HepG2 (cell line): ENCODE results near the gene MEG3. TPM values are rescaled to one million over a fixed set of nuclear protein-coding genes. Genes with fewer than 3 reads are reported as not detected.

Experiments used
- ATAC-seq: fragments of 200-7000 bp; cut with Tn5 transposase; 3 replicates; pipeline ENCODE4 v1.9.1; 2020; ENCODE audit warnings: mild to moderate bottlenecking, moderate library complexity
- BruUV-seq: library from RNA; stranded (reverse); fragments of 400-500 nt; replicated peaks from 2 replicates; lab custom pipeline; 2021; lab: Mats Ljungman, UMichigan
- CTCF ChIA-PET: fragments of 300-600 bp; formaldehyde crosslinking; extraction: SDS; loops from one replicate; lab custom pipeline; 2021; ENCODE audit warnings: low total read pairs, inconsistent platforms, low intra/inter-chr PET ratio; lab: Yijun Ruan, JAX
- POLR2A ChIA-PET: fragments of 350-600 bp; sonication (Branson Sonifier 250); formaldehyde crosslinking; loops from one replicate; lab custom pipeline; 2020; ENCODE audit warnings: antibody characterized with exemption, inconsistent platforms; lab: Yijun Ruan, JAX
- DNase-seq: peaks from one replicate; pipeline ENCODE4 v3.0.0-alpha.2; 2015; ENCODE audit warnings: low spot score
- FAIRE-seq: peaks from 3 replicates; lab custom pipeline; 2011; peaks lifted over from hg19 to GRCh38; lab: Jason Lieb, UNC
- H2AFZ ChIP-seq: one replicate; pipeline ENCODE4 v1.6.1; 2011; ENCODE audit warnings: low read length, inconsistent platforms
- H3K27ac ChIP-seq: fragments of 300-600 bp; 3 replicates; pipeline ENCODE4 v1.8.0; 2011; ENCODE audit warnings: mixed run types, mild to moderate bottlenecking, mixed read lengths, low read length, inconsistent platforms; ENCODE audit not compliant: insufficient read depth; ENCODE audit errors: extremely low read length
- H3K27me3 ChIP-seq, 2 experiments: fragments of 200-600 bp in 1 of 2; 2 replicates in 1 of 2; 3 replicates in 1 of 2; pipeline versions ENCODE4 v1.6.0 to v1.8.0; 2011; ENCODE audit warnings: low read length in 2 of 2, mild to moderate bottlenecking in 2 of 2, moderate library complexity in 2 of 2, inconsistent platforms in 1 of 2; ENCODE audit not compliant: insufficient read depth in 2 of 2, control insufficient read depth in 1 of 2
- H3K36me3 ChIP-seq, 2 experiments: fragments of 200-600 bp in 1 of 2; replicated peaks in 1 of 2; 2 replicates in 1 of 2; 3 replicates in 1 of 2; pipeline versions ENCODE4 v1.5.1 to v1.8.0; 2011; ENCODE audit warnings: low read length in 2 of 2, inconsistent platforms in 1 of 2; ENCODE audit not compliant: insufficient read depth in 2 of 2, control insufficient read depth in 1 of 2
- H3K4me1 ChIP-seq: 2 replicates; pipeline ENCODE4 v1.5.1; 2012; ENCODE audit warnings: low read length, inconsistent platforms; ENCODE audit not compliant: insufficient read depth
- H3K4me2 ChIP-seq: 2 replicates; pipeline ENCODE4 v1.6.0; 2011; ENCODE audit warnings: low read depth, low read length, inconsistent platforms
- H3K4me3 ChIP-seq, 3 experiments: fragments of 200-600 bp in 1 of 3; sonication (generic), shearing (Covaris generic) in 1 of 3; replicated peaks in 1 of 3; 2 replicates each; pipeline ENCODE4 v1.5.1; 2011 to 2016; ENCODE audit warnings: low read length in 3 of 3, inconsistent platforms in 2 of 3, low read depth in 2 of 3, mild to moderate bottlenecking in 2 of 3, control low read depth in 1 of 3, mixed read lengths in 1 of 3; ENCODE audit not compliant: insufficient read depth in 1 of 3
- H3K79me2 ChIP-seq: one replicate; pipeline ENCODE4 v1.6.1; 2011; ENCODE audit warnings: low read length, inconsistent platforms; ENCODE audit not compliant: insufficient read depth
- H3K9ac ChIP-seq: 2 replicates; pipeline ENCODE4 v1.6.0; 2011; ENCODE audit warnings: mild to moderate bottlenecking, low read depth, low read length, inconsistent platforms; ENCODE audit not compliant: insufficient read depth
- H3K9me3 ChIP-seq: 2 replicates; pipeline ENCODE4 v1.5.1; 2012; ENCODE audit warnings: mild to moderate bottlenecking, low read length
- H4K20me1 ChIP-seq: 2 replicates; pipeline ENCODE4 v1.6.0; 2011; ENCODE audit warnings: inconsistent platforms, mild to moderate bottlenecking, low read length, moderate library complexity; ENCODE audit not compliant: insufficient read depth
- AKNA ChIP-seq: sonication (generic); formaldehyde crosslinking; IDR thresholded peaks from 2 replicates; pipeline ENCODE4 v1.4.0; 2020; ENCODE audit warnings: missing genetic modification reagents, borderline replicate concordance
- FOSL2 ChIP-seq: sonication (generic); formaldehyde crosslinking; IDR thresholded peaks from 2 replicates; pipeline ENCODE4 v1.4.0; 2020; ENCODE audit warnings: missing genetic modification reagents
- MEF2D ChIP-seq: sonication (generic); formaldehyde crosslinking; IDR thresholded peaks from 2 replicates; pipeline ENCODE4 v1.5.1; 2020; ENCODE audit warnings: mild to moderate bottlenecking, missing genetic modification reagents
- MLX ChIP-seq: IDR thresholded peaks from 2 replicates; pipeline ENCODE4 v1.6.1; 2016
- NCOA1 ChIP-seq: sonication (generic); formaldehyde crosslinking; IDR thresholded peaks from 2 replicates; pipeline ENCODE4 v1.9.0; 2021; ENCODE audit warnings: missing genetic modification reagents
- TFDP2 ChIP-seq: sonication (generic); formaldehyde crosslinking; IDR thresholded peaks from 2 replicates; pipeline ENCODE4 v1.4.0; 2020; ENCODE audit warnings: missing genetic modification reagents
- TFE3 ChIP-seq: IDR thresholded peaks from 2 replicates; pipeline ENCODE4 v1.6.1; 2016
- ZNF124 ChIP-seq: sonication (generic); formaldehyde crosslinking; IDR thresholded peaks from 2 replicates; pipeline ENCODE4 v1.4.0; 2020; ENCODE audit warnings: missing genetic modification reagents
- ZNF263 ChIP-seq: sonication (generic); formaldehyde crosslinking; IDR thresholded peaks from 2 replicates; pipeline ENCODE4 v1.4.0; 2020; ENCODE audit warnings: missing genetic modification reagents
- ZNF446 ChIP-seq: sonication (generic); formaldehyde crosslinking; IDR thresholded peaks from 2 replicates; pipeline ENCODE4 v1.5.0; 2020; ENCODE audit warnings: mild to moderate bottlenecking, missing genetic modification reagents
- ZNF557 ChIP-seq: sonication (generic); formaldehyde crosslinking; IDR thresholded peaks from 2 replicates; pipeline ENCODE4 v1.4.0; 2020; ENCODE audit warnings: missing genetic modification reagents
- ZNF607 ChIP-seq: sonication (generic); formaldehyde crosslinking; IDR thresholded peaks from 2 replicates; pipeline ENCODE4 v1.5.1; 2020; ENCODE audit warnings: missing genetic modification reagents, mild to moderate bottlenecking, borderline replicate concordance
- ZNF746 ChIP-seq: sonication (generic); formaldehyde crosslinking; IDR thresholded peaks from 2 replicates; pipeline ENCODE4 v1.8.0; 2022; ENCODE audit warnings: mild to moderate bottlenecking, missing genetic modification reagents
- ZNF790 ChIP-seq: sonication (generic); formaldehyde crosslinking; IDR thresholded peaks from 2 replicates; pipeline ENCODE4 v1.8.0; 2022; ENCODE audit warnings: missing genetic modification reagents, mild to moderate bottlenecking, borderline replicate concordance
- WGBS: methylation state at CpG from one replicate; pipeline ENCODE4 v1.1.6; 2017; ENCODE audit warnings: low lambda C conversion rate; 5-methylcytosine and 5-hydroxymethylcytosine counted together
- in situ Hi-C: cut with HindIII; loops from 2 replicates; pipeline ENCODE4 v1.10.0; 2017; ENCODE audit warnings: low pct_unique_long_range_greater_than_20kb; ENCODE audit not compliant: extremely low pct_ligation_motif_present
- intact Hi-C: fragments of 100-400 bp; cut with micrococcal nuclease; formaldehyde crosslinking; loops from one replicate; pipeline ENCODE4 v1.10.0; 2022; ENCODE audit not compliant: unreplicated experiment
- polyA plus RNA-seq, 8 experiments: library from polyadenylated mRNA; depleted of rRNA in 3 of 8; stranded (reverse) in 7 of 8; unstranded in 1 of 8; fragments of >200 nt; fragmentation: Illumina TruSeq in 4 of 8; extraction: Trizol in 4 of 8; gene quantifications; 2 replicates each; pipeline versions ENCODE4 v1.2.1 to v1.2.3, GENCODE V29; 2011 to 2016; ENCODE audit warnings: low read depth in 4 of 8, missing spikeins in 1 of 8, mixed read lengths in 1 of 8; ENCODE audit not compliant: insufficient read depth in 1 of 8
- total RNA-seq, 5 experiments: library from RNA; depleted of rRNA; stranded (reverse); fragments of >200 nt; fragmentation: Illumina TruSeq; extraction: Trizol; gene quantifications; 2 replicates each; pipeline ENCODE4 v1.2.3, GENCODE V29; 2016; ENCODE audit warnings: low read depth in 1 of 5

The MEG3 gene
- total and polyA plus RNA-seq, 2 of the 13 experiments (the other 11 are each of a cell fraction or from before 2014, with no cell fraction given), result 0.17 TPM; not detected in 1

GRCh38 chr14:100777818-100778525 is 47.9 kb upstream of the MEG3 start:
- no peaks in the 10 kb centered on the region for H3K36me3 ChIP-seq
- no peak overlapping the region for H3K27ac ChIP-seq
- no peak for FAIRE-seq
- H3K9me3 ChIP-seq, result no peaks in the 10 kb centered on the region
- H3K4me1 ChIP-seq, result peaks cover 17% of the 10 kb centered on the region
- BruUV-seq, result no TSS peak
- no peaks in the 10 kb centered on the region for H3K79me2 ChIP-seq
- TF ChIP-seq NCOA1 (CRISPR knock-in tag) (no peak), ZNF746 (CRISPR knock-in tag) (no peak), ZNF607 (CRISPR knock-in tag) (no peak), ZNF124 (CRISPR knock-in tag) (no peak), MEF2D (CRISPR knock-in tag) (no peak), ZNF790 (CRISPR knock-in tag) (no peak), MLX (CRISPR knock-in tag) (no peak), FOSL2 (CRISPR knock-in tag) (no peak), ZNF557 (CRISPR knock-in tag) (no peak), ZNF263 (no peak), TFDP2 (no peak), AKNA (no peak), ZNF446 (CRISPR knock-in tag) (no peak), TFE3 (CRISPR knock-in tag) (no peak)
- TF ChIP-seq, all 625 proteins: peak for 0
- in situ Hi-C loops, result no loop called here
- intact Hi-C loops, result no loop called here
- WGBS, result 94% methylated on average over 21 of the region's 22 CpGs
- no peak overlapping the region for H3K4me2 ChIP-seq
- no peak overlapping the region for H3K9ac ChIP-seq
- no peaks in the 10 kb centered on the region for H3K27me3 ChIP-seq
- ChIA-PET POLR2A (no interaction called here), CTCF (no interaction called here)
- ATAC-seq (no peak), DNase-seq (no peak)
- H3K4me3 ChIP-seq, result no peak overlapping the region
- H2AFZ ChIP-seq, result no peak overlapping the region
- H4K20me1 ChIP-seq, result no peaks in the 10 kb centered on the region
